HCT116 (cell line): ENCODE results near the gene ZSCAN9. TPM values are rescaled to one million over a fixed set of nuclear protein-coding genes. Genes with fewer than 3 reads are reported as not detected.

Experiments used
- ATAC-seq: fragments of 200-7000 bp; cut with Tn5 transposase; 2 replicates; pipeline ENCODE4 v1.9.1; 2020; ENCODE audit warnings: mild to moderate bottlenecking, moderate library complexity
- BruUV-seq: library from RNA; stranded (reverse); fragments of 400-500 nt; replicated peaks from 2 replicates; lab custom pipeline; 2021; lab: Mats Ljungman, UMichigan
- CTCF ChIA-PET: fragments of 300-600 bp; sonication (Branson Sonifier 250); formaldehyde crosslinking; loops from one replicate; lab custom pipeline; 2021; ENCODE audit warnings: antibody characterized with exemption; lab: Charles Lee
- POLR2A ChIA-PET: fragments of 300-600, 350-600 bp; sonication (Branson Sonifier 250); formaldehyde crosslinking; loops from one replicate; lab custom pipeline; 2021; ENCODE audit warnings: antibody characterized with exemption; lab: Charles Lee
- RAD21 ChIA-PET, 2 experiments: fragments of 300-600 bp; sonication (Branson Sonifier 250); formaldehyde crosslinking; loops; one replicate each; lab custom pipeline; 2023; ENCODE audit warnings: low total read pairs in 2 of 2; ENCODE audit not compliant: uncharacterized antibody in 2 of 2, unreplicated experiment in 2 of 2, low non-redundant PET in 1 of 2; lab: Charles Lee
- DNase-seq: peaks from one replicate; pipeline ENCODE4 v3.0.0-alpha.2; 2010; ENCODE audit warnings: low read depth, low spot score
- H2AFZ ChIP-seq: fragments of 200-600 bp; shearing (Covaris generic), sonication (generic); 2 replicates; pipeline ENCODE4 v1.6.1; 2017; ENCODE audit warnings: low read depth, mixed run types, mixed read lengths, antibody characterized with exemption, low read length; ENCODE audit not compliant: poor library complexity, severe bottlenecking
- H3K27ac ChIP-seq: 2 replicates; pipeline ENCODE4 v1.5.1; 2012; ENCODE audit warnings: low read depth, low read length
- H3K27me3 ChIP-seq: fragments of 200-600 bp; sonication (generic); 2 replicates; pipeline ENCODE4 v1.6.1; 2016; ENCODE audit warnings: mixed run types, low read length, mixed read lengths; ENCODE audit not compliant: insufficient read depth
- H3K36me3 ChIP-seq, 2 experiments: fragments of 200-500 bp in 1 of 2; fragments of 200-600 bp in 1 of 2; sonication (Bioruptor generic) in 1 of 2; sonication (generic) in 1 of 2; 2 replicates each; pipeline versions ENCODE4 v1.5.1 to v1.6.1; 2014 to 2016; ENCODE audit warnings: low read length in 2 of 2, inconsistent platforms in 1 of 2, mixed read lengths in 1 of 2, mixed run types in 1 of 2; ENCODE audit not compliant: insufficient read depth in 2 of 2, control insufficient read depth in 1 of 2
- H3K4me1 ChIP-seq, 2 experiments: fragments of 200-600 bp in 1 of 2; sonication (generic) in 1 of 2; 2 replicates each; pipeline versions ENCODE4 v1.5.1 to v1.6.1; 2012 to 2017; ENCODE audit warnings: low read length in 2 of 2, inconsistent platforms in 1 of 2, mild to moderate bottlenecking in 1 of 2, mixed read lengths in 1 of 2, mixed run types in 1 of 2, moderate library complexity in 1 of 2; ENCODE audit not compliant: insufficient read depth in 2 of 2, control insufficient read depth in 1 of 2
- H3K4me2 ChIP-seq: fragments of 200-600 bp; sonication (generic); 2 replicates; pipeline ENCODE4 v1.6.1; 2017; ENCODE audit warnings: mixed run types, low read length, mixed read lengths
- H3K4me3 ChIP-seq, 2 experiments: fragments of 200-600 bp in 1 of 2; sonication (generic) in 1 of 2; replicated peaks in 1 of 2; 2 replicates each; pipeline ENCODE4 v1.5.1; 2011 to 2016; ENCODE audit warnings: low read length in 2 of 2, control low read depth in 1 of 2, low read depth in 1 of 2, mild to moderate bottlenecking in 1 of 2, mixed read lengths in 1 of 2, mixed run types in 1 of 2
- H3K79me2 ChIP-seq: fragments of 200-600 bp; sonication (generic); 2 replicates; pipeline ENCODE4 v1.6.1; 2017; ENCODE audit warnings: mild to moderate bottlenecking, mixed run types, low read length, moderate library complexity, mixed read lengths; ENCODE audit not compliant: insufficient read depth
- H3K9ac ChIP-seq: fragments of 200-600 bp; sonication (generic); 2 replicates; pipeline ENCODE4 v1.6.1; 2016; ENCODE audit warnings: low read length, mixed read lengths
- H3K9me2 ChIP-seq: fragments of 200-600 bp; sonication (generic), shearing (Covaris generic); 2 replicates; pipeline ENCODE4 v1.6.1; 2017; ENCODE audit warnings: mixed run types, mild to moderate bottlenecking, moderate library complexity; ENCODE audit not compliant: insufficient read depth
- H3K9me3 ChIP-seq, 2 experiments: fragments of 200-500 bp in 1 of 2; fragments of 200-600 bp in 1 of 2; sonication (Bioruptor generic) in 1 of 2; sonication (generic) in 1 of 2; 2 replicates each; pipeline ENCODE4 v1.6.1; 2014 to 2017; ENCODE audit warnings: low read length in 2 of 2, mixed read lengths in 2 of 2, inconsistent platforms in 1 of 2, low read depth in 1 of 2, mild to moderate bottlenecking in 1 of 2, mixed run types in 1 of 2, moderate library complexity in 1 of 2; ENCODE audit not compliant: control insufficient read depth in 1 of 2, insufficient read depth in 1 of 2
- H4K20me1 ChIP-seq: fragments of 200-600 bp; sonication (generic), shearing (Covaris generic); 2 replicates; pipeline ENCODE4 v1.6.1; 2017; ENCODE audit warnings: mixed run types, mild to moderate bottlenecking, moderate library complexity; ENCODE audit not compliant: insufficient read depth
- CBX3 ChIP-seq: IDR thresholded peaks from 2 replicates; pipeline ENCODE4 v1.6.1; 2012; ENCODE audit warnings: low read depth
- EGR1 ChIP-seq: IDR thresholded peaks from 2 replicates; pipeline ENCODE4 v1.6.1; 2012; ENCODE audit warnings: low read depth
- EZH2 ChIP-seq: fragments of 200-600 bp; sonication (generic); IDR thresholded peaks from 2 replicates; pipeline ENCODE4 v1.6.1; 2017; ENCODE audit warnings: antibody characterized with exemption, mixed run types
- FOSL1 ChIP-seq: IDR thresholded peaks from 2 replicates; pipeline ENCODE4 v1.6.1; 2012; ENCODE audit warnings: low read depth
- JUND ChIP-seq: IDR thresholded peaks from 2 replicates; pipeline ENCODE4 v1.6.1; 2012
- MAX ChIP-seq: IDR thresholded peaks from 2 replicates; pipeline ENCODE4 v1.6.1; 2012
- SP1 ChIP-seq: IDR thresholded peaks from 2 replicates; pipeline ENCODE4 v1.6.1; 2012; ENCODE audit warnings: low read depth
- TCF7L2 ChIP-seq: IDR thresholded peaks from 2 replicates; pipeline ENCODE4 v1.7.0; 2011; ENCODE audit warnings: borderline replicate concordance, inconsistent platforms; ENCODE audit not compliant: insufficient read depth, insufficient read length; ENCODE audit errors: extremely low read depth
- ZFX ChIP-seq: fragments of 450-650 bp; IDR thresholded peaks from 2 replicates; pipeline ENCODE4 v1.6.1; 2017
- ZNF274 ChIP-seq: fragments of 200-500 bp; sonication (Bioruptor generic); IDR thresholded peaks from 2 replicates; pipeline ENCODE4 v1.6.1; 2014; ENCODE audit warnings: mild to moderate bottlenecking, low read depth, low read length, inconsistent platforms
- intact Hi-C: fragments of 100-400 bp; cut with micrococcal nuclease; formaldehyde crosslinking; loops from 2 replicates; pipeline ENCODE4 v1.10.0; 2022
- total RNA-seq: library from RNA; stranded (reverse); gene quantifications from one replicate; pipeline ENCODE4 v1.2.1, GENCODE V29; 2021; ENCODE audit not compliant: unreplicated experiment
- TF ChIP-seq, protein P1 (sequence below): IDR thresholded peaks from 2 replicates; pipeline ENCODE4 v1.6.1; 2011; ENCODE audit warnings: mild to moderate bottlenecking, low read length, moderate library complexity; ENCODE audit not compliant: insufficient replicate concordance; ENCODE audit errors: extremely low read depth

The ZSCAN9 gene
- total RNA-seq, 1 experiment from 2014 or later, result 10.8 TPM

DNA sequence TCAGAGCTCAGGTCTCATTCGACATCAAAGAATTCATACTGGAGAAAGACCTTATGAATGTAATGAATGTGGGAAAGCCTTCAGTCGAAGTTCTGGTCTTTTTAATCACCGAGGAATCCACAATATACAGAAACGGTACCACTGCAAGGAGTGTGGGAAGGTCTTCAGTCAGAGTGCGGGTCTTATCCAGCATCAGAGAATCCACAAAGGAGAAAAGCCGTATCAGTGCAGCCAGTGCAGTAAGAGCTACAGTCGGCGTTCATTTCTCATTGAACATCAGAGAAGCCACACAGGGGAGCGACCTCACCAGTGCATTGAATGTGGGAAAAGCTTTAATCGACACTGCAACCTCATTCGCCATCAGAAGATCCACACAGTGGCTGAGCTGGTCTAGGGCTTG lies 7.7 kb downstream of the ZSCAN9 start:
- no TSS peak for BruUV-seq
- Histone ChIP-seq H3K4me2 (no peak overlapping the region), H3K27ac (no peak overlapping the region), H3K4me1 (no peaks in the 10 kb centered on the region), H3K27me3 (no peaks in the 10 kb centered on the region), H3K79me2 (peaks cover 4% of the 10 kb centered on the region; the same call in 1 of the 2 replicates), H2AFZ (no peak overlapping the region), H3K36me3 (peaks cover 30% of the 10 kb centered on the region in 2 experiments), H3K4me3 (no peak overlapping the region), H3K9ac (no peak overlapping the region), H3K9me2 (no peaks in the 10 kb centered on the region), H3K9me3 (no peaks in the 10 kb centered on the region), H4K20me1 (no peaks in the 10 kb centered on the region)
- DNase-seq, result no peak
- TF ChIP-seq EGR1 (no peak), CBX3 (no peak), EZH2 (no peak), ZNF274 (no peak), JUND (no peak), FOSL1 (no peak), SP1 (no peak), TCF7L2 (no peak), MAX (no peak), ZFX (no peak)
- TF ChIP-seq, protein P1, sequence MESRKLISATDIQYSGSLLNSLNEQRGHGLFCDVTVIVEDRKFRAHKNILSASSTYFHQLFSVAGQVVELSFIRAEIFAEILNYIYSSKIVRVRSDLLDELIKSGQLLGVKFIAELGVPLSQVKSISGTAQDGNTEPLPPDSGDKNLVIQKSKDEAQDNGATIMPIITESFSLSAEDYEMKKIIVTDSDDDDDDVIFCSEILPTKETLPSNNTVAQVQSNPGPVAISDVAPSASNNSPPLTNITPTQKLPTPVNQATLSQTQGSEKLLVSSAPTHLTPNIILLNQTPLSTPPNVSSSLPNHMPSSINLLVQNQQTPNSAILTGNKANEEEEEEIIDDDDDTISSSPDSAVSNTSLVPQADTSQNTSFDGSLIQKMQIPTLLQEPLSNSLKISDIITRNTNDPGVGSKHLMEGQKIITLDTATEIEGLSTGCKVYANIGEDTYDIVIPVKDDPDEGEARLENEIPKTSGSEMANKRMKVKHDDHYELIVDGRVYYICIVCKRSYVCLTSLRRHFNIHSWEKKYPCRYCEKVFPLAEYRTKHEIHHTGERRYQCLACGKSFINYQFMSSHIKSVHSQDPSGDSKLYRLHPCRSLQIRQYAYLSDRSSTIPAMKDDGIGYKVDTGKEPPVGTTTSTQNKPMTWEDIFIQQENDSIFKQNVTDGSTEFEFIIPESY, result no peak
- ChIA-PET POLR2A (no interaction called here), CTCF (no interaction called here), RAD21 (no interaction called here)
- ATAC-seq, result no peak
- intact Hi-C loops, result no loop called here
